Choroid plexus epithelial cell (primary cell): ENCODE data around the gene PIGO.

Experiments
- DNase-seq: peaks from one replicate; pipeline ENCODE4 v3.0.0-alpha.2; 2010; ENCODE audit warnings: low read depth
- H3K4me3 ChIP-seq: 2 replicates; pipeline ENCODE4 v1.5.1; 2011; ENCODE audit warnings: low read depth, mild to moderate bottlenecking, control low read depth, low read length, moderate library complexity
- CTCF ChIP-seq: conservative IDR thresholded peaks from 2 replicates; pipeline ENCODE4 v1.5.1; 2011; ENCODE audit warnings: low read depth, mild to moderate bottlenecking, control low read depth, inconsistent platforms, low read length, moderate library complexity

PIGO gene

DNA sequence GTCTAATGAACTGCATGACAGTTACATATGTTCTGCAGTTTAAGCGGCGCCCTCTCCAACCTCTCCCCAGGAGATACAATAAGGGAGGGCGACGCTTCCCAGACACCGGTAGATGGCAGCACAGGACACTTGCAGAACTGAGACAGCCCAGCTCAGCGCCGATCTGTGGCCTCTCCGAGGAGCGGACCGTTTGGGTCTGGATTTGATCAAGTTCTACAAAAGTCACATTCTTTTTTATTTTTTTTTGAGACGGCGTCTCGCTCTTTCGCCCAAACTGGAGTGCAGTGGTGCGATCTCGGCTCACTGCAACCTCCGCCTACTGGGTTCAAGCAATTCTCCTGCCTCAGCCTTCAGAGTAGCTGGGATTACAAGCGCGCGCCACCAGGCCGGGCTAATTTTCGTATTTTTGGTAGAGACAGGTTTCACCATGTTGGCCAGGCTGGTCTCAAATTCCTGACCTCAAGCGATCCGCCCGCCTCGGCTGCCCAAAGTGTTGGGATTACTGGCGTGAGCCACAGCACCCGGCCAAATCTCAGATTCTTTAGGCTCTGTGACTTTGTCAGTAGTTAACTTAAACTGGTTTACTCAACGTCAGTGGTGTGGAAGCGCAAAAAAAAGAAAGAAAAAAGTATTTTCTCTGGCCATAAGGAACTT is 20.6 kb upstream of the PIGO start:
- TF ChIP-seq CTCF, result peak; percentile 98

DNA sequence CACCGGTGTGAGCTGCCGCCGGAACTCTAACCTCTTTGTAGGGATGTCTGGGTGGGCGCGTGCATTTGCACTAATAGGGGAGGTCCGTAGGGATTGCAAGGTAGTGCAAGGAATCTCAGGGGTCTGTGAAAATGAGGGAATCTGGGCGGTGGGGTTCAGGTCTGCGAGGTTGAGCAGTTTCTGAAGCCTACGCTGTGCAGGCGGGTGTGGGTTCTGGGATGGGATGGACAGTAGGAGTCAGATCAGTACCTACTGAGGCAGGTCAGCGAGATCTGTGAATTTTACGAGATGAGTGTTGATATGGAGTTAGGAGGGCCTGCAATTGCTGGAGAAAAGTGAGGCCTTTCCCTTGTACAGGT is 20.1 kb upstream of the PIGO start:
- no peak for DNase-seq
- peak overlapping the region; percentile 90 for H3K4me3 ChIP-seq
- no peak for TF ChIP-seq CTCF

More for the DNA sequence above, 20.6 kb upstream of the PIGO start:
- H3K4me3 ChIP-seq, result peak overlapping the region; percentile 90
- peak; percentile 97 for DNase-seq

GRCh38 chr9:35115680-35116538 is 19.5 kb upstream of the PIGO start, which contains the start of gene ATOSB:
Gene ATOSB (minus strand): TSS chr9:35115862. CDS start chr9:35108274, 7,588 bp downstream.
- DNase-seq, result peak; percentile 98
- peak within 1 kb of the TSS; percentile 90 for H3K4me3 ChIP-seq
- no peak for TF ChIP-seq CTCF

- TF ChIP-seq CTCF, result no peak
- peak; percentile 40 for DNase-seq
- peak overlapping the region; percentile 90 for H3K4me3 ChIP-seq
These were observed 18.6 kb upstream of the PIGO start for GRCh38 chr9:35114840-35115628.

DNA sequence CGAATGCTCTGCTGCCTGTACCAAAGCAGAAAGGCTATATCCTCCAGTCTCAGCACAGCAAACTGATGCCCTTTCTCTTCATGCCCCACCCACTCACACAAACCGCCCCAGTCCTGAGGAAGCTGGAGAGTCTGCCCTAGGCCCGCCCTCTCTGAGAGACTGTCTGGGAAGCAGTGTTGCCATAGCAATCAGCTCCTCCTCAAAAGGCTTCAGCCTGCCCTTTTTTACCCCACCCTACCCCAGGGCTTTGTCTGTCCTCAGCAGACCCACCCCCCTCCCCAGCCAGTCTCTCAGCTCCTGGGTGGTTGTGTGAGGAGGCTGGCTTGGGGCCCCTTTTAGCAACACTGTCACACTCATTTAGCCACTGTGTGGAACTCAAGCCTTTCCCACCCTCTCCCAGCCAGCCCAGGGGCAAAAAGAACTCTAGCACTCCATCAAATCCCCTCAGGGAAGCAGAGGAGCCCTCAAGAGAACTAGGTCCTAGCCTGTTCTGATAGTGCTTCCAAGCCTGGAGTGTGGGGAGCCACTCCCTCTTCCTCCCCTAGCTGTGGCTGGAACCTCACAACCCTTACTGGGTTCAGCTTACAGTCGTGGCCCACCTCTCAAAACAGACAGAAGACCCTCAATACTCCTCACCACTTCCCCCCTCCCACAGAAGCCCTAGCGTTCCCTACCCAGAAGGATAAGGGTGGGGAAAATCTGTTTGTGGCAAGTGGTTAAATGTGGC is 17.9 kb upstream of the PIGO start:
- DNase-seq, result peak; percentile 98
- no peak for TF ChIP-seq CTCF
- H3K4me3 ChIP-seq, result peak overlapping the region; percentile 90

- DNase-seq, result peak; percentile 62
- no peak for TF ChIP-seq CTCF
- H3K4me3 ChIP-seq, result peak overlapping the region; percentile 48
These were observed 16.0 kb upstream of the PIGO start for GRCh38 chr9:35112257-35113020.
